ENCODE data around the gene UNC93A. TPM values are rescaled to one million over a fixed set of nuclear protein-coding genes. Genes with fewer than 3 reads are reported as not detected.

UNC93A gene
- total RNA-seq = not detected

DNA sequence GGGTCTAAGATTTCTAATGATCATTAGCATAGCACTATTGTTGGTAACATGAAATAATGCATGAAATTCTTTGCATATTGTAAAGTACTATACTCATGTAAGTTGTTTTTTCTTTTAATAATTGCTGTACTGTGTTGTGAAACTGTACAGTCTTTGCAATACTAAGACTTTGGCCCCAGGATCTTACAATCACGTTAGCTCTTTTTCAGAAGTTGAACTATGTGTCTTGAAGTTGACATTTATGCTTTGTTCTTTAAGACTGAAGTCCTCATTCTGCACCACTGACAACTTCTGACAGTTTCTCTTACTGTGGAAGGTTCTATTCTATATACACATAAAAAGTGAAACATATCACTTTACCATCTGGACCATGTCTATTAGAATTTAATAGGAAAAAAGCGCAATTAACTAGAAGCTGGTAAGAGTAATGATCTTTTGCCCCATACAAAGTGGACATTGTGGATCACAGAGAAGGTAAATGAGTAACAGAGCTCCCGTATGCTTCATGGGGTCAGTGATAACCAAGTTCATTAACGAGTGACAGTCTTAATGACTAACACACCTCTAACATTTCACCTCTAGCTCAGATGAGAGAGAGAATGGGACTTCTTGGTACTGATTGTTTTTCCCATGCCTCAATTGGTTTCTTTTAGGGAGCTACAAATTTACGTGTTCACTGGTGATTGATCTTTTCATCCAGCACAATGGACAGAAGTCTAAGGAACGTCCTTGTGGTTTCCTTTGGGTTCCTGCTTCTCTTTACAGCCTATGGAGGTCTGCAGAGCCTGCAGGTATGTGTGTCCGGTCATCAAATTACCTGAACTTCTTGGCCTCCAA lies at the start of gene UNC93A:
TSS of gene UNC93A (plus strand) at position 530 of the 837 bp plus-strand sequence. CDS start at position 705, 175 bp downstream.

Other genes starting within 250 kb of the UNC93A start
- gene CCR6, start 168.2 kb upstream of the UNC93A start, total RNA-seq = under 1 TPM; 0.79 to 0.83 TPM
- not detected for gene GPR31, start 133.3 kb upstream of the UNC93A start, total RNA-seq
- not detected for gene TTLL2, start 33.8 kb downstream of the UNC93A start, total RNA-seq

All from activated naive CD4-positive, alpha-beta T cell treated with anti-CD3 and anti-CD28 coated beads, Interleukin-2, amount 10 ng/mL, durations not matched to agents 5 hours and 36 hours (primary cell).